HAP-1 (cell line): ENCODE measurements around the gene TAF5L.
"Not testable (repeated sequence)": the region's sequence is repeated elsewhere in the genome, so short reads cannot be mapped to it uniquely, and the experiment has no call there.

Source experiments
- DNase-seq, 2 experiments: peaks; one replicate each; pipeline ENCODE4 v3.0.0-alpha.2; 2016 to 2020; ENCODE audit warnings: low spot score in 2 of 2
- H3K27me3 ChIP-seq: fragments of 250-450 bp; sonication (Bioruptor Pico); 2 replicates; pipeline ENCODE4 v1.5.1; 2020; ENCODE audit warnings: low read depth, mild to moderate bottlenecking, moderate library complexity
- H3K36me3 ChIP-seq: fragments of 250-450 bp; sonication (Bioruptor Pico); replicated peaks from 2 replicates; pipeline ENCODE4 v1.5.1; 2020; ENCODE audit warnings: mild to moderate bottlenecking
- H3K4me1 ChIP-seq: fragments of 250-450 bp; sonication (Bioruptor Pico); 2 replicates; pipeline ENCODE4 v1.5.1; 2020; ENCODE audit warnings: mild to moderate bottlenecking
- H3K4me3 ChIP-seq: fragments of 250-450 bp; sonication (Bioruptor Pico); 2 replicates; pipeline ENCODE4 v1.5.1; 2020; ENCODE audit warnings: mild to moderate bottlenecking, moderate library complexity
- H3K9me3 ChIP-seq: fragments of 250-450 bp; sonication (Bioruptor Pico); 2 replicates; pipeline ENCODE4 v1.5.1; 2020; ENCODE audit warnings: mild to moderate bottlenecking, moderate library complexity
- in situ Hi-C: fragments of 300-500 bp; cut with MboI; formaldehyde crosslinking; loops from 3 replicates; pipeline ENCODE4 v1.14.3; 2020; ENCODE audit warnings: low sequenced_read_pairs, inconsistent platforms, mixed read lengths

The TAF5L gene

DNA sequence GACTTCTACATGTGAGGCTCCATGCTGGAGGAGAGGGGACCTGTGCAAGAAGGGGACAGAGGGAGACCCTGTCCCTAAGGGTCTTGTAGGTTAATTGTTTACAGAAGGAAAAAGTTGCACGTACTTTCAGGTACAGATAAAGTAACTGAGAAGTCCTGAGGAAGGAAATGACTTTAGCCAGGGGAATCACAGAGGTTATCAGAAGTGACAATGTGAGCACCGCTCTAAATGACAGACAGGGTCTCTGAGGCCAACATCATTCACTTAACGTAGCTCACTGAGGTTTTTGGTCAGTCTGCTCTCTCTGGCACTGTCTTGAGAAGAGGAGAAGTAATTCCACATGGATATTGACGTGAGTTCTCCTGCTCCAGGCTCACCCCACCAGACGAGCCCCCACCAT is 12.0 kb downstream of the TAF5L start:
- Histone ChIP-seq H3K9me3 (no peaks in the 10 kb centered on the region), H3K27me3 (no peaks in the 10 kb centered on the region), H3K36me3 (peaks cover 36% of the 10 kb centered on the region), H3K4me1 (no peaks in the 10 kb centered on the region), H3K4me3 (no peak overlapping the region)
- DNase-seq, result no peak
- in situ Hi-C loops, result no loop called here

DNA sequence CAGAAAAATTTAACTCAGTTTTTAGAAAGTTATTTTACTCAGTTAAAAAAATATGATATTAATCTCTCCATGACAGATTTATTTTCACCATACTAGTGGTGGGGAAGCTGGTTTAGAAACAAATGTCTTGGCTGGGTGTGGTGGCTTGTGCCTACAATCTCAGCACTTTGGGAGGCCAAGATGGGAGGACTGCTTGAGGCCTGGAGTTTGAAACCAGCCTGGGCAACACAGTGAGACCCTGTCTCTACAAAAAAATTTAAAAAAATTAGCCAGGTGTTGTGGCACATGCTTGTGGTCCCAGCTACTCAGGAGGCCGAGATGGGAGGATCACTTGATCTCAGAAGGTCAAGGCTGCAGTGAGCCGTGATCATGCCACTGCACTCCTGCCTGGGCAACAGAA is 17.3 kb downstream of the TAF5L start:
- Histone ChIP-seq H3K36me3 (peaks cover 60% of the 10 kb centered on the region), H3K4me1 (no peaks in the 10 kb centered on the region), H3K27me3 (no peaks in the 10 kb centered on the region), H3K4me3 (no peak overlapping the region), H3K9me3 (no peaks in the 10 kb centered on the region)
- DNase-seq, result no peak
- in situ Hi-C loops, result no loop called here

DNA sequence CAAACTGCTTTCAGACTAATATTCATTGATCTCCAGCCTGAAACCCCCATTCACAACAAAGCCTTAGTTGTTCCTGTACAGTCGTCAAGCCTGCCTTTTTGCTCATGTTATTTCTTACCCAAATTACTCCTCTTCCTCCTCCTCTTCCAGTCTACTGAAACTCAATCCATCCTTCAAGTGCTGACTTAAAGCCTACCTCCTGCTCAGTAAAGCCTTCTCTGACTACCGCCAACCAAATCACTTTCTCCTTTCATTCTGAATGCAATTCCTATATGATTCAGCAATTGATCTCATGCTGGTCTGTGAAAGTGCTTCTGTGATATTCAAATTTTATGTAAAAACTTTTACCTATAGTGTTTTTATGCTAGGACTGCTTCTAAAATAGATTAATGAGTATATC is 18.6 kb downstream of the TAF5L start:
- Histone ChIP-seq H3K36me3 (peaks cover 56% of the 10 kb centered on the region), H3K9me3 (no peaks in the 10 kb centered on the region), H3K4me1 (no peaks in the 10 kb centered on the region), H3K4me3 (no peak overlapping the region), H3K27me3 (no peaks in the 10 kb centered on the region)
- no peak for DNase-seq
- in situ Hi-C loops, result no loop called here

DNA sequence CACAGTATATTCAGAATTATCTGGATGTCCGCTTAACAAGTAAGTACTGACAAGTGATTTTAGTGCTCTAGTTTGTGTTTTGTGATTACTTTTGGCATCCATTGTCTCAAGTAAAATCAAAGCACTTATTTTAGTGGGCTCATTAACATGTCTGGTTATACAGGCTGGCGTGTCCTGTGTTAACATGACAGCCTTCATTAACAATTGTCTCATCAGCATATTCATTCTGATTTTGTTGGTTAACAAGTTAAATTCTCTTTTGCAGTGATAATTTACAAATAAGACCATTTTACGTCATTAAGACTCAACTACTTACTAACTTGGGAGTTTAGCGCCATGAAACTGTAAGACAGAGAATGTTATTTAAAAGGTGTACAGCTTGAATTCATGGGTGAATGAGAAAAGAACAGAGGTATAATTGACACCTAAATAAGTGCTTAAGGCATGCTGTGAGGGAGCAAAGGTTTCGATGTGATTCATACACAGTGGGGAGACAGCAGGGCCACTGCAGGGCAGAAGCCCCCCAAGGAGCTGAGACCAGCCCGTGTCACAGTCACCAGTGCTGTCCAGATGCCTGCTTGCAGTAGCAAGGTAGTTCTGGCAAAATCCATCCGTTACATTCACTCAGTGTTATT is 22.4 kb downstream of the TAF5L start:
- peaks cover 52% of the 10 kb centered on the region for H3K36me3 ChIP-seq
- in situ Hi-C loops, result no loop called here

DNA sequence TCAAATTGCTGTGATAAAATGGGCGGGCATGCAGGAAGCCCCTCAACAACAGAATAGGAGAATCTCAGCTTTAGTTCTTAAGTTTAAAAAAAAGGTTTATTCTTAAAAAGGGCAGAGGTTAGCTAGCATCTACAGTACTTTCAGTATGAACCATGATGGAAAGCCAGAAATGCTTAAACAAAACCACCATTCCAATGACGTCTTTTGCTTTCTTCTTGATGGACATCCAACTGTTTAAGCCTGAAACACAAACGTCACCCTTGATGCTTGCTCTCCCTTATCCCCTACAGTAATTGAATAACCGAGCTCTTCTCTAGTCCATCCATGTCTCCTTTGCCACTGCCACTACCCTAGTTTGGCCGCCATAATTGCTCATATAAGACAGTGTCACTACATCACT is 25.7 kb downstream of the TAF5L start:
- no peak for DNase-seq
- peaks cover 33% of the 10 kb centered on the region for H3K36me3 ChIP-seq
- H3K27me3 ChIP-seq, result no peaks in the 10 kb centered on the region
- no peak overlapping the region for H3K4me3 ChIP-seq
- in situ Hi-C loops, result no loop called here
- H3K9me3 ChIP-seq, result no peaks in the 10 kb centered on the region
- no peaks in the 10 kb centered on the region for H3K4me1 ChIP-seq

More for the DNA sequence above, 22.4 kb downstream of the TAF5L start:
- no peaks in the 10 kb centered on the region for H3K9me3 ChIP-seq
- H3K27me3 ChIP-seq, result no peaks in the 10 kb centered on the region
- no peak for DNase-seq
- H3K4me1 ChIP-seq, result no peaks in the 10 kb centered on the region
- no peak overlapping the region for H3K4me3 ChIP-seq

DNA sequence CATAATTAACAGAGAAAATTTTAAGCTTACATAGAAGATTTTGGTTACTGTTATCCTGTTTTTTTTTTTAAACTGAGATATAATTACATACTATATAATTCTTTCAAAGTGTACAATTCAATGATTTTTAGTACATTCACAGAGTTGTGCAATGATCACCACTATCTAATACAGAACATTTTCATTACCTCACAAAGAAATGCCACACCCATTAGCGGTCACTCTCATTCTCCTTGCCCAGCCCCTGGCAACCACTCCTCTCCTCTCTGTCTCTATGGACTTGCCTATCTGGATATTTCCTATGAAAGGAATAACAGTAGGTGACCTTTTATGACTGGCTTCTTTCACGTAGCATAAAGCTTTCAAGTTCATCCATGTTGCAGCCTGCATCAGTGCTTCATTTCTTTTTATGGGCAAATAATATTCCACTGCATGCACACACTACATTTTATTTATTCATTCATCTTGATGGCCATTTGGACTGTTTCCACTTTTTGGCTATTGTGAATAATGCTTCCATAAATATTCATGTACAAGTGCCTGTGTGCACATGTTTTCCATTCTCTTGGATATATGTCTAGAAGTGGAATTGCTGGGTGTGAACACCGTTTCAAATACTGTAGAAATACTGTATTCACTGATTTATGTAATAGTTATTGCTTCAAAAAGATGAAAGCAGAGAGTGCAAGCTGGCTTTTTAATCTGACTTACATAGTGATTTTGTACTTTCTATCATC is 26.5 kb downstream of the TAF5L start:
- Histone ChIP-seq H3K9me3 (no peaks in the 10 kb centered on the region), H3K36me3 (peaks cover 33% of the 10 kb centered on the region), H3K27me3 (no peaks in the 10 kb centered on the region), H3K4me1 (no peaks in the 10 kb centered on the region), H3K4me3 (no peak overlapping the region)
- no peak for DNase-seq
- in situ Hi-C loops, result no loop called here

DNA sequence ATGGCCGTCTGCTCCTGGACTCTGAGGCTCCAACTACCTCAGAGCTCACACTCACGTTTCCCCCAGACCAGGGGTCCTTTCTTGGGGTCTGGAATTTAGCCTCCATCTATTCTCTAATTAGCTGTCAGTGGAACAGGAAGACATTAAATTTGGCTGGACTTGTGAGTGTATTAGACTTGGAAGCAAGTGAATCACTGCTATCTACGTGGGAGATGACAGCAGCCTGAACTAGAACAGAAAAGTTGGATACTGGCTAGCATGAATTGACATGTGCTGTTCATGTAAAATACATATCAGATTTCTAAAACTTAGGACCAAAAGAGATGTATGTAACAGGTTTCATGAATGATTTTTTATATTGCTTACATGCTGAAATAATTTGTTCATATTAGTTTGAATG is 28.0 kb downstream of the TAF5L start:
- Histone ChIP-seq H3K9me3 (no peaks in the 10 kb centered on the region), H3K36me3 (peaks cover 35% of the 10 kb centered on the region), H3K27me3 (no peaks in the 10 kb centered on the region), H3K4me1 (no peaks in the 10 kb centered on the region), H3K4me3 (no peak overlapping the region)
- in situ Hi-C loops, result no loop called here
- no peak for DNase-seq

DNA sequence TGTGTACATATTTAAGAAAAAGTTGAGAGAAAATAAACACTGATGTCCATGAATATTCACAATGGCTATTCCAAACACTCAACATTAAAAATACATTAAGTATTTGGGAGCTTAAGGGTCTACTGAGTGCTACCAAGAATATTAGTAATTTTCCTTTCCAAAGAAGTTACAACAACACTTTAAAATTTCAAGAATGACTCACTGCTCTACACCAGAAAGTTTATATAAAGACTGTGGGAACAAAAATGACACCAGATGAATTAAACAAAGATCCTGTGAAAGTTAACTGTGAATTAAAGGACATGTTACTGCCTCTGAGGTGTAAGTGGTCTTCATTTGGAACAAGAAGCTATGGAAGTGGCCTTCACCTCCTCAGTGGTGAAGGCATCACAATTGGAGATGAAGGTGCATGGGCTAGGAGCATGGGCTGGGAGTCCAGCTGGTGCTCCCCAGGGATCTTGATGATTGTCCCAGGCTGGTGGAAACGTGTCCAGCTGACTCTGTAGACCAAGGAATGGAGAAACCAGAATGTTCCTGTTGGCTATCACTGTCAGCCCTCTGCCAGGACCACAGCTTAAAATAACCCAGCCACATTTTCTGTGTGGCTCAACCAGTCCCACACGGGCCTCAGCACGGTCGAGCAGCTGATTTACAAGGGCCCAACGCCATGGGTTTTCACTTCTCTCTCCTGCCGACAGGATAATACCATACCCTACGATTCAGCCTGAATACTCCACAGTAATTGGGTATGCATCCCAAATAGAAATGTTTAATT is 28.8 kb downstream of the TAF5L start:
- in situ Hi-C loops, result no loop called here
- Histone ChIP-seq H3K36me3 (peaks cover 29% of the 10 kb centered on the region), H3K9me3 (no peaks in the 10 kb centered on the region), H3K27me3 (no peaks in the 10 kb centered on the region), H3K4me3 (no peak overlapping the region), H3K4me1 (no peaks in the 10 kb centered on the region)
- DNase-seq, result no peak

DNA sequence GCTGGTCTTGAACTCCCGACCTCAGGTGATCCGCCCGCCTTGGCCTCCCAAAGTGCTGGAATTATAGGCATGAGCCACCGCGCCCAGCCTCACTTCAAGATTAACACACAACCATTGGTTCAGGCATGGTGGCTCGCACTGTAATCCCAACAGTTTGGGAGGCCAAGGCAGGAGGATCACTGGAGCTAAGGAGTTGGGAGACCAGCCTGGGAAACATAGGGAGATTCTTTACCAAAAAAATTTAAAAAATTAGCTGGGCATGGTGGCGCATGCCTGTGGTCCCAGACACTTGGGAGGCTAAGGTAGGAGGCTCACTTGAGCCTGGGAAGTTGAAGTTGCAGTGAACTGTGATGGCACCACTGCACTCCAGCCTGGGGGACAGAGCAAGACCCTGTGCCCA is 30.0 kb downstream of the TAF5L start:
- H3K4me3 ChIP-seq, H3K9me3 ChIP-seq, DNase-seq, H3K27me3 ChIP-seq, H3K4me1 ChIP-seq, in situ Hi-C loops: not testable (repeated sequence)
- H3K36me3 ChIP-seq, result peaks cover 17% of the 10 kb centered on the region

DNA sequence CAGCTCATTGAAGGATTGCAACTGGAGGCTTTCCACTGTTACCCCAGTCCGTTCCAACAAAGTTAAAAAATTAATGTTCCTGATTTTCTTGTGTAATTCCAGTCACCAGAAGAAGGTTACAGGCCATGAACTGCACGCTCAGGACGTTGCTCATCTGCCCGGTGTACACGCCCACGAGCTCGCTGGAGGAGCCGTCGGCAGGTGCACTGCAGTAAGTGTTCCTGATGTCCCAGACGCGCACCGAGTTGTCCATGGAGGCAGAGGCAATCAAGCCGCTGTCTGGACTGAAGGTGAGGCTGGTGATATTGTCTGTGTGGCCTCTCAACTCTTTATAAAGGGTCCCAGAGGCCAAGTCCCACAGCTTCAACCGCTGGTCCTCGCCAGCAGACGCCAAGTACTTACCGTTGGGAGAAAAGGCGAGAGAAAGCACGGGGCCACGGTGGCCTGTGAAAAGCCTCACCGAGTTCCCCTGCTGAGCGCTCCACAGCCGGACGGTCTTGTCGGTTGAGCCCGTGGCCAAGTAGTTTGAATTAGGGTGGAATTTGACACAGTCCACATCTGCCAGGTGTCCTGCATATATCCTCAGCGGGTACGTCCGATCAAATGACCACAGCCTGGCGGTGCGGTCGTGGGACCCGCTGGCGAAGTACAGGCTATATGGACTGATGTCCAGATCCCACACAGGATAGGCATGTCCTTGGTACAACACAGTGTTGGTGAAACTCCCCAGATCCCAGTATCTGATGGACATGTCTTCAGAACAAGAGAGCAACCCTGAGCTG is 31.5 kb downstream of the TAF5L start:
- in situ Hi-C loops, result no loop called here
- Histone ChIP-seq H3K4me3 (no peak overlapping the region), H3K27me3 (no peaks in the 10 kb centered on the region), H3K4me1 (no peaks in the 10 kb centered on the region), H3K36me3 (peaks cover 4% of the 10 kb centered on the region), H3K9me3 (no peaks in the 10 kb centered on the region)
- no peak for DNase-seq

DNA sequence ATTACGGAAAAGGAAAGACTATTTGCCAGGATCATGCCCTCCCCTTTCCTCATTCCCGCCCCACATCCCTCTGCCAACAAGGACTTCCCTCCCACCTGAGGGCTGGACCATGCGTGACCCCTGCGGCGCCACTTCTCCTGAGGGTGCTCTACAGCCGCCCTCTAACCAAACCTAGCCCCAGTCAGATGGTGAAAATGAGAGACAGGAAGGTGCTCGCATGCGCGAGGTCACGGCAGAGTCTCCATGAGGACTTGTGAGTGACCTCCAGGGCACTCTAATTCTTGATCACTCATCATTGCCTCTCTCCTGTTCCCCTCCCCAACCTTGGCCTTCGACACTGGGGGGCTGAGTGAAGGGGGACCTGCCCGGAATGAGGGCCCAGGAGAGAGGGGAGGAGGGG is 32.1 kb downstream of the TAF5L start:
- H3K9me3 ChIP-seq, result no peaks in the 10 kb centered on the region
- no peaks in the 10 kb centered on the region for H3K27me3 ChIP-seq
- no peak for DNase-seq
- no peak overlapping the region for H3K4me3 ChIP-seq
- peaks cover 2% of the 10 kb centered on the region for H3K36me3 ChIP-seq
- H3K4me1 ChIP-seq, result no peaks in the 10 kb centered on the region
- in situ Hi-C loops, result no loop called here

DNA sequence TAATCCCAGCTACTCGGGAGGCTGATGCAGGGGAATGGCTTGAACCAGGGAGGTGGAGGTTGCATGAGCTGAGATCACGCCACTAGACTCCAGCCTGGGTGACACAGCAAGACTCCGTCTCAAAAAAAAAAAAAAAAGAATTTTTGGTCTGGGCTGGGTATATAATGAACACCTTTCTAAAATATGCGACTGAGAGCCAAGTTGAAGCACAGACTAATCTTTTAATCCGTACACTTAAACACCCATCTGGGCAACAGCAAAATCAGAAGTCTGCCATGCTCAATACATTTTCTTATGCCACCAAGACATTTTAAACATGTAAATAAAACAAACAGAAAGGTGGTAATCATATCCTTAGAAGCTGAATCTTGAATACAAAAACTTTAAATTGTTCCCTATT is 35.8 kb downstream of the TAF5L start:
- in situ Hi-C loops, result no loop called here
- DNase-seq, result no peak
- Histone ChIP-seq H3K27me3 (no peaks in the 10 kb centered on the region), H3K9me3 (no peaks in the 10 kb centered on the region), H3K4me3 (no peak overlapping the region), H3K36me3 (peaks cover 2% of the 10 kb centered on the region), H3K4me1 (no peaks in the 10 kb centered on the region)

DNA sequence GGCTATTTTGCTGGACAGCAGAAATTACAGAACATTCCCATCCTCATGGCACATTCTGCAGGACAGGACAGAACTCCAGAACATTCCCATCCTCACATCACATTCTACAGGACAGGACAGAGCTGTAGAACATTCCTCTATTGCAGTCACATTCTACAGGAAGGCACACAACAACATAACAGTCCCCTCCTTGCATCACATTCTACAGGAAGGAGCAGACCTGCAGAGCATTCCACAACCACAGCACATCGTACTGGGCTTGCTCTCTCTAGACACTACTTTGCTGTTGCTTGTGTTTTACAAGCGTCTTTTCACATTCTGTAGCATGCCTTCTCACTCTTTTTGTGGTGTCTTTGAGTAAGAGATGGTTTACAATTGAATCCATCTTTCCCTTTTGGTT is 40.6 kb downstream of the TAF5L start:
- in situ Hi-C loops, result no loop called here
- Histone ChIP-seq H3K36me3 (no peaks in the 10 kb centered on the region), H3K27me3 (no peaks in the 10 kb centered on the region), H3K4me3 (no peak overlapping the region), H3K4me1 (no peaks in the 10 kb centered on the region), H3K9me3 (no peaks in the 10 kb centered on the region)
- DNase-seq, result no peak

DNA sequence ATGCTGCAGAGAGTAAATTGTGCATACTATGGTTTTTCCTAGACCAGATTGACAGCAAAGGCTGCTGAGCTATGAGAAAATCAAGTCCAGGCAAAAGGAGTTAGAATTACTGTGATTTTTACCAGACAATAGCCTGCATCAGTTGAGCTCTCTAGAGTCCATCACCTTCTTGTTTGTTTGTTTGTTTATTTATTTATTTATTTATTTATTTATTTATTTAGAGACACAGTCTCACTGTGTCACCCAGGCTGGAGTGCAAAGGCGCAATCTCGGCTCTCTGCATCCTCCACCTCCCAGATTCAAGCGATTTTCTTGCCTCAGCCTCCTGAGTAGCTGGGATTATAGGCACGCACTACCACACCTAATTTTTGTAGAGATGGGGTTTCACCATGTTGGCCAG is 43.2 kb downstream of the TAF5L start:
- no peak for DNase-seq
- no peak overlapping the region for H3K4me3 ChIP-seq
- H3K4me1 ChIP-seq, result peaks cover 4% of the 10 kb centered on the region
- H3K9me3 ChIP-seq, result no peaks in the 10 kb centered on the region
- H3K36me3 ChIP-seq, result no peaks in the 10 kb centered on the region
- in situ Hi-C loops, result no loop called here
- H3K27me3 ChIP-seq, result no peaks in the 10 kb centered on the region
